Hippocampal formation (tissue), 2 donors: ENCODE data around the gene HSPB7.
A peak's percentile ranks its signal among the peaks of the same experiment; 100 is the strongest.
"Not testable (repeated sequence)": the region's sequence is repeated elsewhere in the genome, so short reads cannot be mapped to it uniquely, and the experiment has no call there.

Source experiments
- DNase-seq, 2 donors: peaks; one replicate each; lab custom pipeline; 2025; lab: John Stamatoyannopoulos, UW

The HSPB7 gene

DNA sequence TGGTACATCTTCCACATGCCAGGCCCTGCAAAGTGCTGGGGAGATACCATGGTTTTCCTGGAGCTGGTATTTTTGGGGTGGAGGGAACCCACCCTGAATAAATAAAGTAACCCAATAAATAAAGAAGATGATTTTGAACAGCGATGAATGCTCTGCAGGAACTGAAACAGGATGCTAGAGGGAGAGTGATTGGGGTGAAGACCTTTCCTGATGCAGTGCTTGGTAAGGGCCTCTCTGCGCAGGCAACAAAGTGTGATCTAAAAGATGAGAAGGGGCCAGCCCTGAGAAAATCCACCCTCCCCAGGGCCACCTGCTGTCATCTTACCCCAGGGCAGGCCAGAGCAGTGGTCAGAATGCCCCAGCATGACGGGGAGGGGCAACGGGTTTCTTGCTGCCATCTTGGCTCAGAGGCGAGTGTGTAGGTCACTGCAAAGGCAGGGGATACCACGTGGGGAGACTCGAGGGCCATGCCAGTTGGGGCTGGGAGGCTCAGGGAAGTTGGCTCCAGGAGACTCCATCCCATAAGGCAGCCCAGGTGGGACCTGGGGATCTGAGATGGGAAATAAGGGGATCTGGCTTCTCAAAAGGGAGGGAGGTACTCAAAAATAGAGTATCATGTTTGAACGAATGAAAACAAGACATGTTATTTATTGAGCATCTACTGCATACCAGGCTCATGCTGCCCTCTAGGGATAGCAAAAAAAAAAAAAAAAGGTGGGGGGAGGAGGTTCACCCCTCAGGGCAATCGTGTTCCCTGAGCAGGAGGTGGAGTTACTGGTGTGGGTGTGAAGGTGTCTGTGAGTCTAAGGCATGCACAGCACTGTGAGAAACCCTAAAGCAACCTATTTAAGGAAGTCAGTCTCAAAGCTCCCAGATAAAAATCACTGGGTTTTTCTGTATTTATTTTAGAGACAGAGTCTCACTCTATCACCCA lies 11.0 kb downstream of the HSPB7 start:
- DNase-seq: no peak

DNA sequence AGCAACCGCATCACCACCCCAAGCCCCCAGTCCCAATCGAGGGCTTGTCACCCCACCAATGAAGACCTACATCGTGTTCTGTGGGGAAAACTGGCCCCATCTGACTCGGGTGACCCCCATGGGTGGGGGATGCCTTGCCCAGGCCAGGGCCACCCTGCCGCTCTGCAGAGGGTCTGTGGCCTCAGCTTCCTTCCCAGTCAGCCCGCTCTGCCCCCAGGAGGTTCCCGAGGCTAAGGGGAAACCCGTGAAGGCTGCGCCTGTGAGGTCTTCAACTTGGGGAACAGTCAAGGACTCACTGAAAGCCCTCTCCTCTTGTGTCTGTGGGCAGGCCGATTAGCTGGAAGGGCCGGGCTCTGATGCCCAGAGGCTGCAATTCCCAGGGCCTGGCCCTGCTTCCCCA lies 11.8 kb downstream of the HSPB7 start:
- no peak for DNase-seq

DNA sequence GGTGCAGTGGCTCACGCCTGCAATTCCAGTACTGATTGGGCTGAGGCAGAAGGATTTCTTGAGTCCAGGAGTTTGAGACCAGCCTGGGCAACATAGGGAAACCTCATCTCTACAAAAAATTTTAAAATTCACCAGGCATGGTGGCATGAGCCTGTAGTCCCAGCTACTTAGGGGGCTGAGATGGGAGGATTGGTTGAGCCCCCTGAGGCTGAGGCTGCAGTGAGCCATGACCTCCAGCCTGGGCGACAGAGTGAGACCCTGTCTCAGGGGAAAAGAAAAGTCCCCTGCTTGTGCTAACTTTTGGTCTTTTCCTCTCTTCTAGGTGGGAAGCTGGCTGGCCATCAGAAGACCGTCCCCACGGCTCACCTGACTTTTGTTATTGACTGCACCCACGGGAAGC lies 12.2 kb downstream of the HSPB7 start:
- no peak for DNase-seq

DNA sequence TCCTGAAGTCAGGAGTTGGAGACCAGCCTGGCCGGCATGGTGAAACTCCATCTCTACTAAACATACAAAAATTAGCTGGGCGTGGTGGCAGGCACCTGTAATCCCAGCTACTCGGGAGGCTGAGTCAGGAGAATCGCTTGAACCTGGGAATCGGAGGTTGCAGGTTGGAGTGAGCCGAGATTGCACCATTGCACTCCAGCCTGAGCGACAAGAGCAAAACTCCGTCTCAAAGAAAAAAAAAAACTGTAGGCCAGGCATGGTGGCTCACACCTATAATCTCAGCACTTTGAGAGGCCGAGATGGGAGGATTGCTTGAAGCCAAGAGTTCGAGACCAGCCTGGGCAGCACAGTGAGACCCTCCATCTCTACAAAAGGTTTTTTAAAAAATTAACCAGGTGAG lies 16.6 kb downstream of the HSPB7 start:
- DNase-seq: not testable (repeated sequence)

DNA sequence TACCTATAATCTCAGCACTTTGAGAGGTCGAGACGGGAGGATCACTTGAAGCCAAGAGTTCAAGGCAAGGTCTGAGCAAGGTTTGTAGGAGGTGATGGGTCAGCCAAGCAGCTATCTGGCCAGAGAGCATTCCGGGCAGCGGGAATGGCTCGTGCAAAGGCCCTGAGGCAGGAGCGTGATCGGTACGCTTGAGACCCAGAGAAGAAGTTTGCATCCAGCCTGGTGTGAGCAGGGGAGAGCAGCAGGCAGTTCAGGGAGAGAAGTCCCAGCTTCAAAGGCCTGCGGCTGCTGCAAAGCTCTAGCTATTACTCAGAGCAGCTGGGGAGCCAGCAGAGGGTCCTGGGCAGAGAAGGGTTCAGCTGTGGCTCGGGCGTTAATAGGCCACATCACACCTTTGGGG lies 18.9 kb downstream of the HSPB7 start:
- no peak for DNase-seq

DNA sequence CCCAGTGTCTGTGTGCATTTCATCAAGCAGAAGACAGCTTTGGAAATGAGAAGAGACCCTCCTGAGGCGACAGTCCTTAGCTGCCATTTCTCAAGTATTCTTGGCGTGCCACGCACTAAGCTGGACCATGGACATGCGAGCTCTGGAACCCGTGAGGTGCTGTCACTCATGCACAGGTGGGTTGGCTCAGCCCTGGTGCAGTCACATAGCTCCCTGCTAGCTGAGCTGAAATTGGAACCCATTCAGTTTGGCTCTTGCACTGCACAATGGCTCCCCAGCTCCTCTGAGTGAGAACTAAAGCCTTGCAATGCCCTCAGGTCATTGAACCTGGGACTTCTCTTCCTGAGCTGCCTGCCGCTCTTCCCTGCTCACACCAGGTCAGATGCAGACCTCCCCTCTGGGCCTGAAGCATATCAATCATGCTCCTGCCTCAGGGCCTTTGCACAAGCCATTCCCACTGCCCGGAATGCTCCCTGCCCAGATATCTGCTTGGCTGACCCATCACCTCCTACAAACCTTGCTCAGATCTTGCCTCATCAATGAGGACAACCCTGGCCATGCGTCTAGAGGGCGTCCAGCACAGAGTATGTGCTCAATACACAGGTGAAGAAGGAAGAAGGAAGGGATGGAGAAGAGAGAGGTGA lies 20.1 kb downstream of the HSPB7 start:
- DNase-seq: no peak

DNA sequence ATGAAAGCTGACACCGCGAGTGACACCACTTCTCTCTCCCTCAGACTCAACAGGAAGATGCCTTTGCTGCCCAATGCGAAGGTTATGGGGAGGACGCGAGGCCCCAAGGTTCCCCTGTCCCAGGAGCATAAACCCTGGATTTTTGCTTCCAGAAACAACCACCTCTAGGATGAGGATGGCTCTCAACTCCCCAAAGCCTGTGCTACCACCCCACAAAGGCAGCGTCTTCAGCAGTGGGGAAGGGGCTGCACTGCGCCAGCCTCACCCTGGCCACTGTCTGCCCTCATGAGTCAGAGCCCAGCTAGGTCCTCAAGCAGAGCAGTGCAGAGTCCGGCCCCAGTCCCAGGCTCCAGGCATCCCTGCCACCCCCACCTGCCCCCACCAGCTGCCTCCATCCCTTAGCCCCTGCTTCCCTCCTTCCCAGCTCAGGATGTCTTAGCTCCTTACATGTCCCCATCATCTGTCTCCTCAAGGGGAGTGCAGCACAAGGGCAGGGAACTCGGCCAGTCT lies 20.7 kb downstream of the HSPB7 start:
- no peak for DNase-seq

DNA sequence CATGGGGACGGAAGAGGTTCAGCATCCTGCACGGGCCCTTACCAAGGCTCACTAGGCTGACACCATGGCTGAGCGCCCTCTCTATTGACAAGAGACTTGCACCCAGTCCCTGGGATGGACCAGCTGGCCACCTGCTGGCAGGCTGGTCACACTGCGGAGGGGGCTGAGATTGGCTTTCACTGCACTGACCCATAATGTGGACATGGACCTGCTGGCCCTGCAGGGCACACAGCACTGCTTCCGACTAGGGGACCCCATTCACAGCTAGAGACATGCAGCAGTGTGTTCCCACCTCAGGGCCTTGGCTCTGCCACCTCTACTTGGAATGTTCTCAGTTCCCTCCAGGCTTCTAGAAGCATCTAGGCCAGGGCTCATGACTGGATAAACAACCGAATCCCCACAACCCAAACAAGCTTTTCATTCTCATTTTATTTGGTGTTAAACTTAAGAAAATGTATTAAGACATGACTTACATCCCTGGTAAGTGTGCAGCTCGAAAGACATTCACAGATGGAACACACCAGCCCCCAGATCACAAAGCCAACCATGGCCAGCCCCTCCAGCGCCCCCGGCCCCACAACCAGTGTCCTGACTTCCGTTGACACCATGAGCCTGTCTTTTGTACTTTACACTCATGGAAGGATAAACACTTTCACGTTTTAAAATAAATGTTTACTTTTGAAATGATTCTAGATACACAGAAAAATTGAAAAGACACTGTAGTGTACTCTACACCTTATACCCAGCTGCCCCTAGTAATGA lies 23.1 kb downstream of the HSPB7 start:
- DNase-seq: peak; percentile 70 to 82

DNA sequence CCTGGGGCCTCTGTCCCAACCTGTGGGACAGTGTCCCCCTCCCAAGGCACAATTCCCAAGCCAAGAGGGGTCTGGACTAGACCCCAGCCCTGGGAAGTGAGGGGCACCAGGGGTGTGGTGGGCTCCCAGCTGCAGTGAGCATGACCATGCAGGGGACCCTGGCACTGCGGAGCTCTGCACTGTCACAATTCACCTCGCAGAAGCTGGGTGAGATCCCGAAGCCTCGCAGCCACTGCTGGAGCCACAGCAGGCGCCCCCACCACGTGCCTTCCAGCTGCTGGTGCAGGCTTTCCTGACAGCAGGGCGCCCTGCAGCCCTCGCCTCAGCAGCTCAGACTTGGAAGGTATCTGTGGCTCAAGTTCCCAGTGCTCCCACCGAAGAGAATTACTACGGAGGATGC lies 23.8 kb downstream of the HSPB7 start:
- no peak for DNase-seq

DNA sequence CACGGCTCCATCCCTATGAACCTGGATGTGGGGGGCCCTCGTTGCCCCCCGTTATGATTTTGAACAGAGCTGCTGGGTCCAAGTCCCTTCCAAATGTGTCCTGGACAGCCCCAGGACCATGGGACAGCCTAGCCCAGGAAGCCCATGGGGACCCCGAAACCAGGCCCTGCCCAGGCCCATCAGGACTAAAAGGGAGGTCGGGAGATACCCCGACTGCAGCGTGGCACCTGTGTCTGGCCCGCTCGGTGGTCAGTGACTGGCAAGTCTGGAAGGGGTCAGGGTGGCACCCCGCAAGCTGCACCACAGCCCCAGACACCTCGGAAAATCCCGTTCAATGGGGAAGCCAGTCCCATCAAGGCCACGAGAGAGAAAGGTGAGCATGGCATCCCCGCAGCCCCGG lies 24.2 kb downstream of the HSPB7 start:
- no peak for DNase-seq

DNA sequence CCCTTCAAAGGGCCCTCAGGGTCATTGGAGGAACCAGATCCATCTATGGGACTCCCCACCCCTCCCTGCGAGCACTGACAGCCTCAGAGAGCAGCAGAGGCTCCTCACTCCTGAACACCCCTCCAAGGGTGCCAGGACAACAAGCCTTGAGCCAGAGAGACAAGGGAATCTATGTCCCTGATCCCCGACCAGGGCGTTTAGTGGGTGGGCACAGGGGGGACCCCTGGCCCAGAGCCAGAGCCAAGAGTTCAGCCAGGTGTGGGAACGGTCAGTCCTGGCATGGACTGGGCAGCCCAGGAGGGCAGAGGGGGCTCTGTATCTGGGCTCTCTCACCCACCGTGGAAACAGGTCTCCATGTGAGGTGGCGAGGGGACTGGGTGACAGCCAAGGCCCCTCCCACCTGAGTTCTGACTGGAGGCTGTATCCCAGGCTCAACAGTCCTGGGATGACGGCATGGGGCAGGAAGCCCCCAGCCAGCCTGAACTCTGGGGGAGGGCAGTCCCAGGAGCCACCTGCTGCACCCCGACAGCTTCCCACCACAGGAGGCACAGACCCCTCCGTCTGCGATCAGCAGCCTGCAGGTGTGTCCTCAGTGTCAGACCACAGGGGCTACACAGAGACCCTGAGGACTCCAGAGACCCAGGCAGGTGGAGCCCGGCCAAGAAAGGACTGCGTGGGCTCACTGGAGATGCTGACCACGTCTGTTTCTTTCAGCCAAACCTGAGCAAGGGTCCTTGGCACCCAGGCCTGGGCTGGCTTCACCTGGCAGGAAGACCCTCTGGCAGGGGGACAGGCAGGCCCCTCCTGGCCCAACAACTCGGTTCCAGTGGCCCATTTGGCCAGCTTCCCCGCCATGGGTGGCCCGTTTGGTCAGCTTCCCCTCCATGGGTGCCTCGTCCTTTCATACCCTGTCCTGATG lies 25.0 kb downstream of the HSPB7 start:
- DNase-seq: no peak

DNA sequence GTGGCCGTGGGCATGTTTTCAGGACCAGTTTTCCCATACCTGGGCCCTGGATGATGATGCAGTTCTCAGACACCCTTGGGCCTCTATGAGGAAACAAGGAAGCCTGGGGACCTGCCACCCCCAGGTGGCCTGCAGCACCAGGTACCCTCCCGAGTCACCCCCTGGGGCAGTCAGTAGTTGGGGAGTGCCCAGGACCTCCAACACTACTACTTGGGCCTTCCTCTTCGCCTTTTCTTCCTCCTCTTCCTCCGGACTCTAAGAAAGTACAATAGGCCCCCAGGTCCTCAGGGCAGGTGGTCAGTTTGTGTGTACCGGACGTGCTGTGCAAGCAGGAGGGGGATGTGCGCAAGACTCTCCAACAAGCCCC lies 25.7 kb downstream of the HSPB7 start:
- no peak for DNase-seq

DNA sequence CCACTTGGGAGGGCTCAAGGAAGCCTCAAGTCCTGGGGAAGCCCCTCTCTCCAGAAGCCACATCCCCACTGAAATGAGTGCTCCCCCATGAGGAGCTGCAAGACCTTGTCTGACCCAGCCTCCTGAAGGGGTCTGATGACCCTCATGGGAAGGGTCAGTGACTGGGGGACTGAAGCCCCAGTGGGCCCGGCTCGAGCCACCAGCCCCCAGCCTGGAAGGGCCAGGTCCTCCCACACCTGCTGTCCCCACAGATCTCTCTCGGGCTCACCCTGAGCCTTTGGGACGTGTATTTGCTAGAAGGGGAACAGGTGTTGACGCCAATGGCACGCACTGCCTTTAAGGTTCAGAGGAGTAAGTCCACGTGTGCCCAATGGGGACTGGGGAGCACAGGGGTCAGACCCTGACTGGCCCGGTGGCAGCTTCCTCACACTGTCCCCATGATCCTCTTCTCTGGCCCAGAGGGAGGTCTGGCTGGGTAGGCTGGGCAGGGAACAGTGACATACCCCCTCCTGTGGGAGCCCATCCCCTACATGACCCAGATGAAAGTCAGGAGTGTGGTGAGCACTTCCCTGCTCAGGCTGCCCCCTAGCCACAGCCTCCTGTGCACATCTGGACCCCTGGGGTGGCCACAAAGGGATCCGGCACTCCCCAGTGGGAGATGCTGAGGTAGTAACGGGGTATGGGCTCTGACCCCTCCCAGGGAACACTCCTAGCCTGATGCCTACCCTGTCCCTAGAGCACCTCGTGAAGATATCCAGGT lies 26.2 kb downstream of the HSPB7 start:
- DNase-seq: no peak

DNA sequence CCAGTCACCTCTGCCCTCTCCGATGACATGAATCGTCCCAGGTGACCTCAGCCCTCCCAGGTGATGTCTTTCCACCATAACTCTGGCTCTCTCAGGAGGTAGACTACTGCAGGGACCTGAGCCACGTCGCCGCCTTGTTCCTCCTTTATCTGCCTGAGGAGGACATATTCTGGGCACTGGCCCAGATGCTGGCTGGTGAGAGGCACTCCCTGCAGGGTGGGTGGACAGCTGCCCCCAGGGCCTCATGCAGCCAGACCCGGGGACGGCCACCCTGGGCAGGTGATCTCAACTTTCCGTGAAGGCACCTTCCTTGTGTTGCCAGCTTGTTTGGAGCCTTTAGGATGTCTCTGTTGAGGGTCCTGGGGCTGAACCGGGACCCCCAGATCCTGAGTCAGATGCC lies 28.1 kb downstream of the HSPB7 start:
- DNase-seq: no peak

DNA sequence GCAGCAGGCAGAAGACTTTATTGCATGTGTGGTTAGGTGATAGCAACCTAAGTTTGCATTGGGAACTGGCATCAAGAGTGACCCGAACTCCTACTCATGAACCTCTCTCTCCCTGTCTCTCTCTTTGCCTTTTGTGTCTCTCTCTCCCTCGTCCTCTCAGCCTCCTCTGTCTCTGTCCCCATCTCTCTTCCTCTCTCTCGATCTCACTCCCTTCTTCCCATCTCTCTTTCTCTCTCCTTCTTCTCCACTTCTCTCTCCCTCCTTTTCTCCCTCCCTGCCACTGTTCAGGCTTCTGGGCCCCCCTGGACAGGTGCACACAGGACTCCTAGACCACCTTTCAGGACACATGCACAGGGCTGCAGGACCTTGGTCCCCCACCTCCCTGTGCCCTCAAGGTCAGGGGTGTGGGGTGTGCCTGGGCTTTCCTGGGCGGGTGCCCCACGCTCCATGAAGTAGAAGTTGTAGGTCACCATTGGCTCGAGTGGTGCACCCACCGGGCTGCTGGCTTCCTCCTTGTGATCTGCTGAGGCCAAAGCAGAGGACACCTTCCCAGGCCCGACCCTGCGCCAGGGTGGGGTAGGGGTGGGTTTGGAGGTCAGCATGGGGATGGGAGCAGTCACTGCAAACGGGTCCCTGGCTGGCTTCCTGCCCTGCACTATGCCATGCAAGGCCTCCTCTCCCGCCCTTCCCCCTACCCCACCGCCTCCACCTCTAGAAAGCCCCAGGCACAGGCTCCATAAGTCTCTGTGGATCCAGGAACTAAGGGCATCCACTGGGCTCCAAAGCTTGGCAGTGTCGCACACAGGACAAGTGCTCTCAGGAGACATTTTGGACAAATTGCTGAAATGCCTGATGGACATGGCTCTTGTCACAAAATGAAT lies 28.7 kb downstream of the HSPB7 start:
- DNase-seq: no peak

DNA sequence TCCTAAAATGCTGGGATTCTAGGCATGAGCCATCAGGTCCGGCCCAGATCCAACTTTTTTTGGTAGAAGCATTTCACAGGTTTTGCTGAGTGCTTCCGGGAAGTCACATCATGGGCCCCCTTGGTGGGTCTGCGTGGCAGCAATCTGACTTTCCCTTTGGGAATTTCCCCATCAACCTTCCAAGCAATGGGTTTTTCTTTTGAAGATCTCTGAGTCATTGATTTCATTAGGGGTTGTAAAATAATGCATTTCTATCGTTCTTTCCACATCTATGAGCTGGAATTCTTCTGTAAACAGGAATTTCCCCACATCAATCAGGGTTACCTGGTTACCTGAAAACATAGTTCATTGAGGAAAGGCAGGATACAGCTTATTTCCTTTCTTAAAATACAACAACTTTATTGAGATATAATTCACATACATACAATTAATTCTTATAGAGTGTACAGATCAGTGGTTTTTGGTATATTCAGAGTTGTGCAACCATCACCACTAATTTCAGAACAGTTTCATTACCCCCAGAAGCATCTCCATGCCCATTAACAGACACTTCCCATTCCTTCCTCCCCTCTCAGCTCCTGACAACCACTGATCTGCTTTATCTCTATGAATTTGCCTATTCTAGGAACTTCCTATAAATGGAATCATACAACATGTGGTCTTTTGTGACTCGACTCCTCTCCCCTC lies 32.1 kb downstream of the HSPB7 start:
- no peak for DNase-seq

DNA sequence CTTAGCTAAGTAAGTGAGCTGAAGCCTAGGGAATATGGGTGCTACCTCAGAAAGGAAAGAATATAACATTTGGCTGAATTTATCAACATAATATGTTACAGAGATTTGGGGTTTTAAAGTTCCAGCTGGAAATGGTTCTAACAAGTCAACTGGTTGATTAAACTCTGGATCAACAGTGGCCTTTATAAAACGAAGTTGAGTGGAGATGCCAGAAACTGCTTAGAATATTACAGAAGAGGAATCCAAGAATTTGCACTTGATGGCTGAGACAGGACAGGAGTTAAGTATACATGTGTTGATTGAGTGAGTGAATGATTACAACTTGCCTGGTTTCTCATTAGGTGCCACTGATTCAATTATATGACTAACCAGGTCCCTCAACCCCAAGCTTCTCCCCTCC lies 34.6 kb downstream of the HSPB7 start:
- DNase-seq: no peak

DNA sequence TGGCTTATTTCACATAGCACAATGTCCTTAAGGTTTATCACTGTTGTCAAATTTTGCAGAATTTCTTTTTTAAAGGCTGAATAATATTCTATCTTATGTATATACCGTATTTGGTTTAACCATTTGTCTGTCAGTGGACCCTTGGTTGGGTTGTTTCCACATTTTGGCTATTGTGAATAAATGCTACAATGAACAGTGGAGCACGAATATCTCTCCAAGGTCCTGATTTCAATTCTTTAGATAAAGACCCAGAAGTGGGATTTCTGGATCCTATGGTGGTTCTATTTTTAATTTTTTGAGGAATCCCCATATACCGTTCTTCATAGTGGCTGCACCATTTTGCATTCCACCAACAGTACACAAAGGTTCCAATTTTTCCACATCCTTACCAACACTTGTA lies 36.2 kb downstream of the HSPB7 start:
- DNase-seq: no peak

DNA sequence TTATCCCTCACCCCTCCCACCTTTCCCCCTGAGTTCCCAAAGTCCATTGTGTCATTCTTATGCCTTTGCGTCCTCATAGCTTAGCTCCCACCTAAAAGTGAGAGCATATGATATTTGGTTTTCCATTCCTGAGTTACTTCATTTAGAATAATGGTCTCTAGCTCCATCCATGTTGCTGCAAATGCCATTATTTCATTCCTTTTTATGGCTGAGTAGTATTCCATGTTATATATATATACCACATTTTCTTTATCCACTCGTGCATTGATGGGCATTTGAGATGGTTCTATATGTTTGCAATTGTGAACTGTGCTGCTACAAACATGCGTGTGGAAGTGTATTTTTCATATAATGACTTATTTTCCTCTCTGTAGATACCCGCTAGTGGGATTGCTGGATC lies 39.9 kb downstream of the HSPB7 start:
- DNase-seq: not testable (repeated sequence)
